HepG2 (cell line): ENCODE data around the gene PAPOLA. TPM values are rescaled to one million over a fixed set of nuclear protein-coding genes. Genes with fewer than 3 reads are reported as not detected.
A peak's percentile ranks its signal among the peaks of the same experiment; 100 is the strongest.

Experiments
- FOXA1 ChIP-seq, 2 experiments: fragments of 450-650 bp in 1 of 2; sonication (generic) in 1 of 2; formaldehyde crosslinking in 1 of 2; IDR thresholded peaks; 2 replicates each; pipeline versions ENCODE4 v1.4.0 to v1.6.1; 2016 to 2020; ENCODE audit warnings: missing genetic modification reagents in 1 of 2
- GPN1 ChIP-seq: sonication (generic); formaldehyde crosslinking; IDR thresholded peaks from 2 replicates; pipeline ENCODE4 v1.5.1; 2020; ENCODE audit warnings: missing genetic modification reagents, borderline replicate concordance
- RXRB ChIP-seq: IDR thresholded peaks from 2 replicates; pipeline ENCODE4 v1.6.1; 2016; ENCODE audit warnings: borderline replicate concordance, missing genetic modification reagents, missing compliant biosample characterization
- ZNF333 ChIP-seq: sonication (generic); formaldehyde crosslinking; IDR thresholded peaks from 2 replicates; pipeline ENCODE4 v1.4.0; 2020; ENCODE audit warnings: mild to moderate bottlenecking, missing genetic modification reagents, borderline replicate concordance
- ZNF766 ChIP-seq: sonication (generic); formaldehyde crosslinking; IDR thresholded peaks from 2 replicates; pipeline ENCODE4 v1.5.0; 2020; ENCODE audit warnings: missing genetic modification reagents, borderline replicate concordance
- ZNF879 ChIP-seq: sonication (generic); formaldehyde crosslinking; IDR thresholded peaks from 2 replicates; pipeline ENCODE4 v1.8.1; 2023; ENCODE audit warnings: missing genetic modification reagents
- polyA plus RNA-seq, 8 experiments: library from polyadenylated mRNA; depleted of rRNA in 3 of 8; stranded (reverse) in 7 of 8; unstranded in 1 of 8; fragments of >200 nt; fragmentation: Illumina TruSeq in 4 of 8; extraction: Trizol in 4 of 8; gene quantifications; 2 replicates each; pipeline versions ENCODE4 v1.2.1 to v1.2.3, GENCODE V29; 2011 to 2016; ENCODE audit warnings: low read depth in 4 of 8, missing spikeins in 1 of 8, mixed read lengths in 1 of 8; ENCODE audit not compliant: insufficient read depth in 1 of 8
- total RNA-seq, 5 experiments: library from RNA; depleted of rRNA; stranded (reverse); fragments of >200 nt; fragmentation: Illumina TruSeq; extraction: Trizol; gene quantifications; 2 replicates each; pipeline ENCODE4 v1.2.3, GENCODE V29; 2016; ENCODE audit warnings: low read depth in 1 of 5
- TF ChIP-seq, protein P1 (sequence below), 2 experiments: fragments of 450-650 bp in 1 of 2; sonication (generic) in 1 of 2; formaldehyde crosslinking in 1 of 2; IDR thresholded peaks; 2 replicates each; pipeline versions ENCODE4 v1.6.1 to v1.8.0; 2016 to 2022; ENCODE audit warnings: antibody characterized with exemption in 1 of 2, mild to moderate bottlenecking in 1 of 2, missing genetic modification reagents in 1 of 2
- TF ChIP-seq, protein P2 (sequence below): sonication (generic); formaldehyde crosslinking; IDR thresholded peaks from 2 replicates; pipeline ENCODE4 v1.8.0; 2022; ENCODE audit warnings: missing genetic modification reagents, low read depth, mild to moderate bottlenecking, borderline replicate concordance
- TF ChIP-seq, protein P3 (sequence below): sonication (generic); formaldehyde crosslinking; IDR thresholded peaks from 2 replicates; pipeline ENCODE4 v1.4.0; 2020; ENCODE audit warnings: mild to moderate bottlenecking, missing genetic modification reagents

PAPOLA gene
- total and polyA plus RNA-seq, 2 of the 13 experiments (the other 11 are each of a cell fraction or from before 2014, with no cell fraction given) = 103 to 151 TPM

DNA sequence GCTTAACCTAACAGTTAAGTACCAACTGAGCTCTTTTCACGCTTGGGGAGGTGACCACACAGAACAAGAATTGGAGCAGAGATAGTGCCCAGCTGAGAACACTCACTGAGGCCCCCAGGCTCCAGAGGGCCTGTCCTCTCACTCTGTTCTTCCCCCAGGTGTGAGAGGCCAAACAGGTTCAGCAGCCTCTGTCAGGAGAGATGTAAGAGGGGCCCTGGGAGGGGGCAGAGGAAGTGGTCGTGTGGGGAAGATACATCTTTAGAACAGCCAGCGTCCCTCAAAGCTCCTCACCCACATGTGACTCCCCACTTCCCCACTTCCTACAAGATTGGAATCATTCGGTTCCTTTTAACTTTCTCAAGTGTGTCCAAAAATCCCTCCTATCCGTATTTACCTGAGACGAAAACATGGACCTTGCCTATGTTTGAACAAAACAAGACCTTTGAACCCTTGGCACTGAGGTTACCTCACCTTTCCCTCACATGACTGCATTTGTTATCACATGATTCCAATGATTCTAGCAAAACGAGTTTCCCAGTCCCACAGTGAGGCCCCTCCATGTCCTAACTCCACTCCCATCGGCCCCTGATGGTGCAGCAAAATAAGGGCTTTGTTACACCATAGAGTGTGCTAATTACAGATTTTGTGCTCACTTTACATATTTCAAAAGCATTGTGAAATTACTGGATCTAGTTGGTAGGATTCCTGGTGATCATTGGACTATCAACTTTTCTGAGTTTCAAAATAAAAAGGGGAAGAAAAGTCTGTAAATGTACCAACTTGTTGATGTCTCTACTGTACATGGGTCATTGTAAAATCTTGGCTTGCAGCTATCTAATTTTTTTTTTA, 40.0 kb upstream of the PAPOLA start (continued):
- TF ChIP-seq, protein P1, sequence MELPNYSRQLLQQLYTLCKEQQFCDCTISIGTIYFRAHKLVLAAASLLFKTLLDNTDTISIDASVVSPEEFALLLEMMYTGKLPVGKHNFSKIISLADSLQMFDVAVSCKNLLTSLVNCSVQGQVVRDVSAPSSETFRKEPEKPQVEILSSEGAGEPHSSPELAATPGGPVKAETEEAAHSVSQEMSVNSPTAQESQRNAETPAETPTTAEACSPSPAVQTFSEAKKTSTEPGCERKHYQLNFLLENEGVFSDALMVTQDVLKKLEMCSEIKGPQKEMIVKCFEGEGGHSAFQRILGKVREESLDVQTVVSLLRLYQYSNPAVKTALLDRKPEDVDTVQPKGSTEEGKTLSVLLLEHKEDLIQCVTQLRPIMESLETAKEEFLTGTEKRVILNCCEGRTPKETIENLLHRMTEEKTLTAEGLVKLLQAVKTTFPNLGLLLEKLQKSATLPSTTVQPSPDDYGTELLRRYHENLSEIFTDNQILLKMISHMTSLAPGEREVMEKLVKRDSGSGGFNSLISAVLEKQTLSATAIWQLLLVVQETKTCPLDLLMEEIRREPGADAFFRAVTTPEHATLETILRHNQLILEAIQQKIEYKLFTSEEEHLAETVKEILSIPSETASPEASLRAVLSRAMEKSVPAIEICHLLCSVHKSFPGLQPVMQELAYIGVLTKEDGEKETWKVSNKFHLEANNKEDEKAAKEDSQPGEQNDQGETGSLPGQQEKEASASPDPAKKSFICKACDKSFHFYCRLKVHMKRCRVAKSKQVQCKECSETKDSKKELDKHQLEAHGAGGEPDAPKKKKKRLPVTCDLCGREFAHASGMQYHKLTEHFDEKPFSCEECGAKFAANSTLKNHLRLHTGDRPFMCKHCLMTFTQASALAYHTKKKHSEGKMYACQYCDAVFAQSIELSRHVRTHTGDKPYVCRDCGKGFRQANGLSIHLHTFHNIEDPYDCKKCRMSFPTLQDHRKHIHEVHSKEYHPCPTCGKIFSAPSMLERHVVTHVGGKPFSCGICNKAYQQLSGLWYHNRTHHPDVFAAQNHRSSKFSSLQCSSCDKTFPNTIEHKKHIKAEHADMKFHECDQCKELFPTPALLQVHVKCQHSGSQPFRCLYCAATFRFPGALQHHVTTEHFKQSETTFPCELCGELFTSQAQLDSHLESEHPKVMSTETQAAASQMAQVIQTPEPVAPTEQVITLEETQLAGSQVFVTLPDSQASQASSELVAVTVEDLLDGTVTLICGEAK (IDR thresholded peaks at IDR 0.05) = no peak
- TF ChIP-seq, protein P1 (CRISPR knock-in tag; IDR thresholded peaks at IDR 0.05) = peak; percentile 39; the same call in 1 of the 2 replicates
- no peak for TF ChIP-seq ZNF879 (CRISPR knock-in tag)
- peak; percentile 82 for TF ChIP-seq RXRB (CRISPR knock-in tag)
- TF ChIP-seq, protein P2, sequence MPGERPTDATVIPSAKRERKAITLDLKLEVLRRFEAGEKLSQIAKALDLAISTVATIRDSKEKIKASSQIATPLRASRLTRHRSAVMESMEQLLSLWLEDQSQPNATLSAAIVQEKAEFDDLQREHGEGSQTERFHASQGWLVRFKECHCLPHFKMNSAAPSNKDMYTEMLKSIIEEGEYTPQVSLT (CRISPR knock-in tag) = no peak
- no peak for TF ChIP-seq GPN1 (CRISPR knock-in tag)
- TF ChIP-seq ZNF766 (CRISPR knock-in tag) = no peak
- TF ChIP-seq, protein P3, sequence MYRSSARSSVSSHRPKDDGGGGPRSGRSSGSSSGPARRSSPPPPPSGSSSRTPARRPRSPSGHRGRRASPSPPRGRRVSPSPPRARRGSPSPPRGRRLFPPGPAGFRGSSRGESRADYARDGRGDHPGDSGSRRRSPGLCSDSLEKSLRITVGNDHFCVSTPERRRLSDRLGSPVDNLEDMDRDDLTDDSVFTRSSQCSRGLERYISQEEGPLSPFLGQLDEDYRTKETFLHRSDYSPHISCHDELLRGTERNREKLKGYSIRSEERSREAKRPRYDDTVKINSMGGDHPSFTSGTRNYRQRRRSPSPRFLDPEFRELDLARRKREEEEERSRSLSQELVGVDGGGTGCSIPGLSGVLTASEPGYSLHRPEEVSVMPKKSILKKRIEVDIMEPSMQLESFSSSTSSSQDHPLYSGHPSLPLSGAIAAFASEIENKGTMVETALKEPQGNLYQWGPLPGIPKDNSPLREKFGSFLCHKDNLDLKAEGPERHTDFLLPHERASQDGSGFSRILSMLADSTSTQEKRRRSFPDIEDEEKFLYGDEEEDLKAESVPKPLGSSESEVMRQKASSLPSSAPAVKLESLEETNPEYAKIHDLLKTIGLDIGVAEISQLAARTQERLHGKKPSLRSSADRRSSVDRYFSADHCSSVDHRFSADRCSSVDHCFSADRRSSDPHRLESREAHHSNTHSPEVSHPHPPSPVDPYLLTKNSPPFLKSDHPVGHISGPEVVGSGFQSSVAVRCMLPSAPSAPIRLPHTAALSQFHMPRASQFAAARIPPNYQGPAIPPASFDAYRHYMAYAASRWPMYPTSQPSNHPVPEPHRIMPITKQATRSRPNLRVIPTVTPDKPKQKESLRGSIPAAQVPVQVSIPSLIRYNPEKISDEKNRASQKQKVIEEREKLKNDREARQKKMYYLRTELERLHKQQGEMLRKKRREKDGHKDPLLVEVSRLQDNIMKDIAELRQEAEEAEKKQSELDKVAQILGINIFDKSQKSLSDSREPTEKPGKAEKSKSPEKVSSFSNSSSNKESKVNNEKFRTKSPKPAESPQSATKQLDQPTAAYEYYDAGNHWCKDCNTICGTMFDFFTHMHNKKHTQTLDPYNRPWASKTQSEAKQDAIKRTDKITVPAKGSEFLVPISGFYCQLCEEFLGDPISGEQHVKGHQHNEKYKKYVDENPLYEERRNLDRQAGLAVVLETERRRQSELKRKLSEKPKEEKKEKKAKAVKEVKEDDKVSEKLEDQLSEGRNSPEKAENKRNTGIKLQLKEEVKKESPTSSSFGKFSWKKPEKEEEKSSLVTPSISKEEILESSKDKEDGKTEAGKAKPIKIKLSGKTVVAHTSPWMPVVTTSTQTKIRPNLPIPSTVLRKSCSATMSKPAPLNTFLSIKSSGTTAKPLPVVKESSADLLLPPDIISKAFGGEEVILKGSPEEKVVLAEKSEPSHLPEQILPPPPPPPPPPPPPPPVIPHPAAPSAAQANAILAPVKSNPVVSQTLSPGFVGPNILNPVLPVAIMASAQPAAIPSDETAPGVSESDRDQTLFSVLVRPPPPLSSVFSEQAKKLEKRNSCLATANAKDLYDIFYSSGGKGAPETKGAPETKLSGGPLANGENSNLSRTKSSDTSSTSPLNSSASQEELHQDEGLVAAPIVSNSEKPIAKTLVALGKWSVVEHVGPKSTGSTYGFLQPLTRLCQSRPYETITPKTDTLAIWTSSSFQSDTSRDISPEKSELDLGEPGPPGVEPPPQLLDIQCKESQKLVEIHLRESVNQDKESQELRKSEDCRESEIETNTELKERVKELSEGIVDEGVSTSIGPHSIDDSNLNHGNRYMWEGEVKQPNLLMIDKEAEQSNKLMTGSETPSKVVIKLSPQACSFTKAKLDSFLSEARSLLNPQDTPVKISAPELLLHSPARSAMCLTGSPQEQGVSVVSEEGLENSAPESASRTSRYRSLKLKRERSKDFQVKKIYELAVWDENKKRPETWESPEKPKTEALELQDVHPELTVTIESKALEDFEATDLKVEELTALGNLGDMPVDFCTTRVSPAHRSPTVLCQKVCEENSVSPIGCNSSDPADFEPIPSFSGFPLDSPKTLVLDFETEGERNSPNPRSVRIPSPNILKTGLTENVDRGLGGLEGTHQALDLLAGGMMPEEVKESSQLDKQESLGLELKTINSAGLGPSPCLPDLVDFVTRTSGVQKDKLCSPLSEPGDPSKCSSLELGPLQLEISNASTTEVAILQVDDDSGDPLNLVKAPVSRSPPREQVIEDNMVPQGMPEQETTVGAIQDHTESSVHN (CRISPR knock-in tag) = no peak
- no peak for TF ChIP-seq ZNF333 (CRISPR knock-in tag)
- no peak for TF ChIP-seq FOXA1 (IDR thresholded peaks at IDR 0.05)
- TF ChIP-seq FOXA1 (CRISPR knock-in tag; IDR thresholded peaks at IDR 0.05) = peak; percentile 82
